Measurements from ENCODE around the gene LRMDA. TPM values are rescaled to one million over a fixed set of nuclear protein-coding genes. Genes with fewer than 3 reads are reported as not detected.

LRMDA gene
- total and polyA plus RNA-seq, 2 of the 13 experiments (the other 11 are each of a cell fraction or from before 2014, with no cell fraction given) = 13.4 to 22.0 TPM

DNA sequence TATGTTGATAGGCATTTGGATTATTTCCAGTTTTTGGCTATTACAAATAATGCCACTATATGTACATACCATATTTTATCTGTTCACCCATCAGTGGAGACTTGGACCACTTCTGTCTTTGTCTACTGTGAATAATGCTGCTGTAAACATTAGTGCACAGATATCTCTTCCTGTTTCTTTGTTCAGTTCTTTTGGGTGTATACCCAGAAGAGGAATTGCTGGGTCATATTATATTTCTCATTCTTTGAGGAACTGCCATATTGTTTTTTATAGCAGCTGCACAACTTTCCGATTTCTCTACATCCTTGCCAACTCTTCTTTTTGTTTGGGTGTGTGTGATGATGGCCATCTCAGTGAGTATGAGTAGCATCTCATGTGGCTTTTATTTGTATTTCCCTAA lies 218.0 kb downstream of the LRMDA start (continued):
- TF ChIP-seq LCORL (IDR thresholded peaks at IDR 0.05) = no peak
- no peak for TF ChIP-seq LCORL (CRISPR knock-in tag; IDR thresholded peaks at IDR 0.05)
- TF ChIP-seq ZNF230 (CRISPR knock-in tag; IDR thresholded peaks at IDR 0.05) = no peak
- no peak for TF ChIP-seq TCF7 (IDR thresholded peaks at IDR 0.05; ENCODE audit: low read depth)
- no peak for TF ChIP-seq ZNF225 (CRISPR knock-in tag; IDR thresholded peaks at IDR 0.05)
- no peak for TF ChIP-seq MAFG (CRISPR knock-in tag; IDR thresholded peaks at IDR 0.05)
- no peak for TF ChIP-seq TCF7L2 (IDR thresholded peaks at IDR 0.05; ENCODE audit: low read depth, low read length)
- TF ChIP-seq UBTF (CRISPR knock-in tag; IDR thresholded peaks at IDR 0.05) = no peak
- no peak for TF ChIP-seq KAT7 (CRISPR knock-in tag; IDR thresholded peaks at IDR 0.05; ENCODE audit: borderline replicate concordance)
- no peak for TF ChIP-seq MAFK (conservative IDR thresholded peaks at IDR 0.05 in 1 of 2, IDR thresholded peaks at IDR 0.05 in 1 of 2; ENCODE audit: low read length in 2 of 2)

- ATAC-seq (no peak), FAIRE-seq (no peak)
Measured at GRCh38 chr10:75650648-75651047, 219.2 kb downstream of the LRMDA start.

More at GRCh38 chr10:75650648-75651047, 219.2 kb downstream of the LRMDA start:
- H2AFZ ChIP-seq (ENCODE audit: low read length) = no peak overlapping the region
- H3K4me1 ChIP-seq (ENCODE audit: insufficient read depth, low read length) = peaks cover 71% of the 10 kb centered on the region
- H3K27me3 ChIP-seq (ENCODE audit: control insufficient read depth in 1 of 2, insufficient read depth in 2 of 2, low read length in 2 of 2) = no peaks in the 10 kb centered on the region
- no peaks in the 10 kb centered on the region for H3K36me3 ChIP-seq (replicated peaks in 1 of 2; ENCODE audit: control insufficient read depth in 1 of 2, insufficient read depth in 2 of 2, low read length in 2 of 2)
- H3K27ac ChIP-seq (ENCODE audit: extremely low read length, insufficient read depth, low read length) = no peak overlapping the region
- no TSS peak for BruUV-seq (replicated peaks)
- H3K9me3 ChIP-seq (ENCODE audit: low read length) = no peaks in the 10 kb centered on the region
- CTCF ChIA-PET (ENCODE audit: low intra/inter-chr PET ratio, low total read pairs) = no interaction called here
- no peaks in the 10 kb centered on the region for H4K20me1 ChIP-seq (ENCODE audit: insufficient read depth, low read length)
- H3K79me2 ChIP-seq (ENCODE audit: insufficient read depth, low read length) = no peaks in the 10 kb centered on the region
- POLR2A ChIA-PET = interaction anchor here (1.2 to 1.3 kb wide), 2 partner anchors 20 to 249 kb away, joined by 3 to 12 read pairs; partner anchors contain the start of gene ZNF503
- WGBS (ENCODE audit: low lambda C conversion rate) = 95% methylated on average over 4 of the region's 4 CpGs
- in situ Hi-C loops (cut with HindIII; ENCODE audit: extremely low pct_ligation_motif_present, low pct_unique_long_range_greater_than_20kb) = no loop called here
- H3K4me3 ChIP-seq (replicated peaks in 1 of 3; ENCODE audit: insufficient read depth in 1 of 3, low read depth in 2 of 3, low read length in 3 of 3) = no peak overlapping the region
- no peak overlapping the region for H3K9ac ChIP-seq (ENCODE audit: insufficient read depth, low read depth, low read length)
- no peak overlapping the region for H3K4me2 ChIP-seq (ENCODE audit: low read depth, low read length)
- intact Hi-C loops (cut with micrococcal nuclease; ENCODE audit: unreplicated experiment) = no loop called here
- DNase-seq (ENCODE audit: low spot score) = no peak
- TF ChIP-seq ZBTB7B (CRISPR knock-in tag; IDR thresholded peaks at IDR 0.05) (no peak), ZNF777 (CRISPR knock-in tag; IDR thresholded peaks at IDR 0.05) (no peak), RARA (CRISPR knock-in tag; IDR thresholded peaks at IDR 0.05) (no peak), STAG1 (CRISPR knock-in tag; IDR thresholded peaks at IDR 0.05) (no peak), KAT8 (CRISPR knock-in tag; IDR thresholded peaks at IDR 0.05) (no peak), NR3C1 (CRISPR knock-in tag; IDR thresholded peaks at IDR 0.05) (no peak)

Data from HepG2 (cell line).